ENCODE data around the gene RAB12.
"Not testable (repeated sequence)": the region's sequence is repeated elsewhere in the genome, so short reads cannot be mapped to it uniquely, and the experiment has no call there.

RAB12 gene

GRCh38 chr18:8651478-8652261 lies 42.4 kb downstream of the RAB12 start:
- DNase-seq, result not testable (repeated sequence)

- no peak for DNase-seq
These were observed 45.5 kb downstream of the RAB12 start for GRCh38 chr18:8654503-8655451.

- DNase-seq, result no peak
These were observed 47.0 kb downstream of the RAB12 start for GRCh38 chr18:8656232-8656631.

- DNase-seq, result no peak
These were observed 48.0 kb downstream of the RAB12 start for GRCh38 chr18:8657050-8657820.

GRCh38 chr18:8657873-8658470 lies 48.7 kb downstream of the RAB12 start:
- DNase-seq, result no peak

GRCh38 chr18:8658858-8659485 lies 49.7 kb downstream of the RAB12 start:
- DNase-seq, result no peak

GRCh38 chr18:8659609-8660242 lies 50.5 kb downstream of the RAB12 start:
- no peak for DNase-seq

- DNase-seq, result no peak
These were observed 51.1 kb downstream of the RAB12 start for GRCh38 chr18:8660316-8660715.

- no peak for DNase-seq
These were observed 52.7 kb downstream of the RAB12 start for GRCh38 chr18:8661754-8662559.

GRCh38 chr18:8662560-8663255 lies 53.5 kb downstream of the RAB12 start:
- no peak for DNase-seq

- no peak for DNase-seq
These were observed 58.6 kb downstream of the RAB12 start for GRCh38 chr18:8667846-8668245.

GRCh38 chr18:8668381-8668780 lies 59.1 kb downstream of the RAB12 start:
- DNase-seq, result no peak

- no peak for DNase-seq
These were observed 60.3 kb downstream of the RAB12 start for GRCh38 chr18:8669571-8669970.

GRCh38 chr18:8673256-8674209 lies 64.3 kb downstream of the RAB12 start:
- no peak for DNase-seq

GRCh38 chr18:8675057-8675456 lies 65.8 kb downstream of the RAB12 start:
- DNase-seq, result no peak

GRCh38 chr18:8681196-8681595 lies 72.0 kb downstream of the RAB12 start:
- DNase-seq, result no peak

GRCh38 chr18:8684577-8684976 lies 75.3 kb downstream of the RAB12 start:
- DNase-seq, result no peak

- no peak for DNase-seq
These were observed 76.1 kb downstream of the RAB12 start for GRCh38 chr18:8685141-8685913.

All from activated CD8-positive, alpha-beta memory T cell treated with anti-CD3 and anti-CD28 coated beads for 24 hours (primary cell).